ENCODE results near the gene FOXF1. TPM values are rescaled to one million over a fixed set of nuclear protein-coding genes. Genes with fewer than 3 reads are reported as not detected.
A peak's percentile ranks its signal among the peaks of the same experiment; 100 is the strongest.

Gene FOXF1
- polyA plus RNA-seq, 3 donors = not detected

- WGBS (ENCODE audit: insufficient coverage) = 98% methylated on average over 21 of the region's 22 CpGs
- Mint-ChIP-seq H3K27me3 (ENCODE audit: low read depth in 3 of 3) (peaks cover 3 to 11% (median 11%) of the 10 kb centered on the region in 3 donors), H3K4me3 (no peak overlapping the region), H3K27ac (no peak overlapping the region), H3K9me3 (peaks cover 0 to 5% (median 0%) of the 10 kb centered on the region in 7 donors), H3K36me3 (peaks cover 26 to 27% of the 10 kb centered on the region in 2 donors), H3K4me1 (peaks cover 15% of the 10 kb centered on the region)
- Histone ChIP-seq H3K36me3 (replicated peaks in 1 of 2; ENCODE audit: control insufficient read depth in 1 of 2, insufficient read depth in 2 of 2, low read length in 2 of 2) (peaks cover 15 to 40% of the 10 kb centered on the region in 2 donors), H3K4me1 (ENCODE audit: control insufficient read depth in 1 of 2, insufficient read depth in 2 of 2, low read length in 2 of 2) (peaks cover 13 to 17% of the 10 kb centered on the region in 2 donors), H4K20me1 (ENCODE audit: insufficient read depth, low read length) (no peaks in the 10 kb centered on the region), H3K79me2 (ENCODE audit: insufficient read depth, low read length) (peaks cover 11% of the 10 kb centered on the region), H3K9ac (ENCODE audit: insufficient read depth, low read length, poor library complexity, severe bottlenecking) (no peak overlapping the region), H3K27me3 (ENCODE audit: control insufficient read depth in 2 of 2, insufficient read depth in 2 of 2, low read length in 2 of 2) (peaks cover 0 to 3% of the 10 kb centered on the region in 2 donors), H3K4me2 (replicated peaks; ENCODE audit: extremely low read depth, low read length, poor library complexity, severe bottlenecking) (no peak overlapping the region), H3K9me3 (replicated peaks in 1 of 2; ENCODE audit: control insufficient read depth in 1 of 2, insufficient read depth in 1 of 2, low read length in 2 of 2) (no peaks in the 10 kb centered on the region), H2AFZ (ENCODE audit: insufficient read depth, low read depth, low read length, poor library complexity, severe bottlenecking) (no peak overlapping the region), H3K27ac (ENCODE audit: low read depth in 1 of 2, low read length in 2 of 2) (no peak overlapping the region), H3K4me3 (replicated peaks in 1 of 3; ENCODE audit: low read depth in 2 of 3, low read length in 3 of 3) (no peak overlapping the region)
- DNase-seq = no peak
- TF ChIP-seq CTCF (IDR thresholded peaks at IDR 0.05) = no peak
- intact Hi-C loops (cut with micrococcal nuclease) = no loop called here
Measured at GRCh38 chr16:86553356-86553755, 43.0 kb downstream of the FOXF1 start.

- peak overlapping the region; percentile 95 to 98 (median 97) for H3K27ac Mint-ChIP-seq
- Histone ChIP-seq H3K4me3 (replicated peaks in 1 of 3; ENCODE audit: low read depth in 2 of 3, low read length in 3 of 3) (peak overlapping the region; percentile 60 to 88 (median 87)), H3K4me2 (replicated peaks; ENCODE audit: extremely low read depth, low read length, poor library complexity, severe bottlenecking) (peak overlapping the region; percentile 78), H3K27ac (ENCODE audit: low read depth in 1 of 2, low read length in 2 of 2) (peak overlapping the region; percentile 70 to 98), H3K79me2 (ENCODE audit: insufficient read depth, low read length) (peaks cover 11% of the 10 kb centered on the region), H3K27me3 (ENCODE audit: control insufficient read depth in 2 of 2, insufficient read depth in 2 of 2, low read length in 2 of 2) (peaks cover 0 to 3% of the 10 kb centered on the region in 2 donors), H3K36me3 (replicated peaks in 1 of 2; ENCODE audit: control insufficient read depth in 1 of 2, insufficient read depth in 2 of 2, low read length in 2 of 2) (peaks cover 11 to 28% of the 10 kb centered on the region in 2 donors), H2AFZ (ENCODE audit: insufficient read depth, low read depth, low read length, poor library complexity, severe bottlenecking) (peak overlapping the region; percentile 95), H3K4me1 (ENCODE audit: control insufficient read depth in 1 of 2, insufficient read depth in 2 of 2, low read length in 2 of 2) (peaks cover 13 to 17% of the 10 kb centered on the region in 2 donors), H4K20me1 (ENCODE audit: insufficient read depth, low read length) (no peaks in the 10 kb centered on the region), H3K9ac (ENCODE audit: insufficient read depth, low read length, poor library complexity, severe bottlenecking) (peak overlapping the region; percentile 99), H3K9me3 (replicated peaks in 1 of 2; ENCODE audit: control insufficient read depth in 1 of 2, insufficient read depth in 1 of 2, low read length in 2 of 2) (no peaks in the 10 kb centered on the region)
- H3K36me3 Mint-ChIP-seq = peaks cover 21 to 23% of the 10 kb centered on the region in 2 donors
- H3K4me1 Mint-ChIP-seq = peaks cover 15% of the 10 kb centered on the region
- no peak for TF ChIP-seq CTCF (IDR thresholded peaks at IDR 0.05)
- peak overlapping the region; percentile 85 to 90 for H3K4me3 Mint-ChIP-seq
- 4% methylated on average over 9 of the region's 10 CpGs for WGBS (ENCODE audit: insufficient coverage)
- no peak for DNase-seq
- H3K27me3 Mint-ChIP-seq (ENCODE audit: low read depth in 3 of 3) = peaks cover 3 to 15% (median 13%) of the 10 kb centered on the region in 3 donors
- intact Hi-C loops (cut with micrococcal nuclease) = no loop called here
- H3K9me3 Mint-ChIP-seq = peaks cover 0 to 5% (median 0%) of the 10 kb centered on the region in 7 donors
Measured at GRCh38 chr16:86554599-86554916, 44.2 kb downstream of the FOXF1 start.
